Measurements from ENCODE around the gene CYB561D2. TPM values are rescaled to one million over a fixed set of nuclear protein-coding genes. Genes with fewer than 3 reads are reported as not detected.

The CYB561D2 gene
- total and polyA plus RNA-seq, 2 of the 13 experiments (the other 11 are each of a cell fraction or from before 2014, with no cell fraction given), result 11.1 to 17.2 TPM

- TF ChIP-seq ZNF318 (CRISPR knock-in tag; IDR thresholded peaks at IDR 0.05) (0 out of 2 replicates have a peak, but pooled peaks have one; percentile 66), ZNF501 (CRISPR knock-in tag; IDR thresholded peaks at IDR 0.05) (peak; percentile 70), STAG1 (CRISPR knock-in tag; IDR thresholded peaks at IDR 0.05) (peak; percentile 95), ASH2L (IDR thresholded peaks at IDR 0.05; ENCODE audit: insufficient read length, low read depth, low read length) (no peak), YEATS4 (CRISPR knock-in tag; IDR thresholded peaks at IDR 0.05; ENCODE audit: borderline replicate concordance) (no peak), HBP1 (CRISPR knock-in tag; IDR thresholded peaks at IDR 0.05; ENCODE audit: low read depth) (no peak), ZKSCAN8 (CRISPR knock-in tag; IDR thresholded peaks at IDR 0.05; ENCODE audit: borderline replicate concordance) (peak; percentile 35; the same call in 1 of the 2 replicates), ATF4 (CRISPR knock-in tag; IDR thresholded peaks at IDR 0.05) (no peak), ZSCAN9 (CRISPR knock-in tag; IDR thresholded peaks at IDR 0.05; ENCODE audit: borderline replicate concordance) (no peak), HMG20B (CRISPR knock-in tag; conservative IDR thresholded peaks at IDR 0.05) (no peak), ZNF333 (CRISPR knock-in tag; IDR thresholded peaks at IDR 0.05; ENCODE audit: borderline replicate concordance) (no peak), ZNF709 (CRISPR knock-in tag; IDR thresholded peaks at IDR 0.05) (no peak), MTA1 (CRISPR knock-in tag; IDR thresholded peaks at IDR 0.05; ENCODE audit: borderline replicate concordance) (0 out of 2 replicates have a peak, but pooled peaks have one; percentile 62), IKZF1 (IDR thresholded peaks at IDR 0.05) (no peak), SOX13 (IDR thresholded peaks at IDR 0.05) (no peak), SOX13 (CRISPR knock-in tag; conservative IDR thresholded peaks at IDR 0.05 in 1 of 2, IDR thresholded peaks at IDR 0.05 in 1 of 2) (no peak)
These were observed 26.1 kb upstream of the CYB561D2 start (continued) for GRCh38 chr3:50324351-50325112.
